GM15510 (cell line): ENCODE measurements around the gene AVP.

Source experiments
- POLR2A ChIP-seq: IDR thresholded peaks from 3 replicates; pipeline ENCODE4 v1.6.1; 2011; ENCODE audit warnings: borderline replicate concordance; ENCODE audit not compliant: insufficient read length; ENCODE audit errors: extremely low read depth

AVP gene

DNA sequence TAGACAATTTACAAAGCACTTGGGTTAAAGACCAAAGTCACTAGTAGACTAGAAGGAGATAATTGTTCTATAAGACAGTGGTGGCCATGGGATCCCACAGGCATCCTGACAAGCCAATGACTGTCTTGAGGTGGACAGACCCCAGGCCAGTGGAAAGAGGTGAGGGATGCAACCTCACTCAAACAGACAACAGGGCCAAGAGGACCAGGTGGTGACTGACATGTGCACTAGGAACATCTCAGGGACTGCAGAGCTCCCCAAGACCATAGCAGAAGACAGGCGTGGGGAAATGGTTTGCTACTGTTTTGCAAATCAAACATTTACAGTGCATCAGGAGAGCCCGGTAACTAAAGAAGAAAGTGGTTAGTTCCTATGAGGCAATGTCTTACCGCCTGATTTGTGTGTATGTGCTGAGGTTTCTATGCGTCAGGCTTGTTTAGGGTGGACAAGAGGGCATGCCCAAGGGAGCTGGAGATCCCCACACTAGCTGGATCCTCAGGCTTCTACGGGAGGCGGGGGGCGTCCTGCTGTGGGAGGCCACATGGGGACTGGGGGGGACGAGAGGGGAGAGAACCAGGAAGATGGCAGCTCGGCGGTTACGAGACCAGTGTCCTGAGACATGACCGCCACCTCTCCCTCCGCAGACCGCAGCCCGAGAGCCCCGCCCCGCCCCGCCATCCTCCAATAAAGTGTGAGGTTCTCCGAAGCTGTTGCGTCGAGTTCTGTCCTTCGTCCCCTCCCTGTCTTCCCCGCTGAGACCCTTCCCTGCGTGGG is 39.3 kb downstream of the AVP start:
- TF ChIP-seq POLR2A, result no peak

DNA sequence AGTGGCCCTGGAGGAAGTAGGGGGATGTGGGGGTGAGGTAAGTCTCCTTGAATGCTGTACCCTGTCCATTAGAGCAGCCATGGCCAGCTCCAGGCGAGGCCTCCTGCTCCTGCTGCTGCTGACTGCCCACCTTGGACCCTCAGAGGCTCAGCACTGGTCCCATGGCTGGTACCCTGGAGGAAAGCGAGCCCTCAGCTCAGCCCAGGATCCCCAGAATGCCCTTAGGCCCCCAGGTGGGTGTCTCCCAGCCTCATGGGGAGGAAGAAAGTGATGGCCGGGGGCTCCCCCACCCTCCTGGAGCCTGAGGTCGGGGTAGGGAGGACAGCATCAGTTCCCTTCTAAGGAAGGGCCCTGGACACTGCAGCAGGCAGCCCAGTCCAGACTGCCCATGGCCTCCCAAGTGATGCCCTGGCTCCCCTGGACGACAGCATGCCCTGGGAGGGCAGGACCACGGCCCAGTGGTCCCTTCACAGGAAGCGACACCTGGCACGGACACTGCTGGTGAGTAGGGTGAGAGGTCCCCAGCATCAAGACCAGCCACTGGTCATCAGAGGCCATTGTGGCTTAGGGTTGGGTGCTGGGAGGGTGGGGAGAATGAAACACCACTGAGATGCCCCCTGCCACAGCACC is 40.1 kb downstream of the AVP start:
- no peak for TF ChIP-seq POLR2A

DNA sequence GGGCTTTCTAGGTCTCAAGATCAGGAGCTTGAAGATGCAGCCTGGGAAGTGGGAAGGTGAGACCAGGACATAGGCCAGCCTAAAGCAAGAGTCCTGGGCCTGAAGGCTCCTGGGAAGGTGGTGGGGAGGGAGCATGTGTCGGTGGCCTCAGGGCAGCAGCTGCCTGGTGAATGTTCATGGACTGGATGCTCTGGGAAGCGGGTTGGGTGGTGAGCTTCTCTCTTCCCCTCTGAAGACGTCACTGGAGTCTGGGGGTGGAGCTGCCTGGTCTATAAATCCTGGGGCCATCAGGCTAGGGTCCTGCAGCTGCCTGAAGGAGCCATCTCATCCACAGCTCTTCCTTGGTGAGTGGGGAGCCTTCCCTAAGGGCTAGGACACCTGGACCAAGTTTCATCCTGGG is 41.2 kb downstream of the AVP start, which contains the start of gene GNRH2:
GNRH2 (plus strand) TSS at position 301 of the 400 bp plus-strand sequence. CDS start 793 bp downstream, outside the sequence.
- TF ChIP-seq POLR2A, result no peak

- TF ChIP-seq POLR2A, result no peak
Measured at GRCh38 chr20:3042625-3043024, 41.9 kb downstream of the AVP start.

- no peak for TF ChIP-seq POLR2A
Measured at GRCh38 chr20:3041854-3042409, 42.6 kb downstream of the AVP start.

- TF ChIP-seq POLR2A, result no peak
Measured at GRCh38 chr20:3040086-3040485, 44.4 kb downstream of the AVP start.

- no peak for TF ChIP-seq POLR2A
Measured at GRCh38 chr20:3039426-3039825, 45.1 kb downstream of the AVP start.

- TF ChIP-seq POLR2A, result no peak
Measured at GRCh38 chr20:3038454-3038853, 46.1 kb downstream of the AVP start.

DNA sequence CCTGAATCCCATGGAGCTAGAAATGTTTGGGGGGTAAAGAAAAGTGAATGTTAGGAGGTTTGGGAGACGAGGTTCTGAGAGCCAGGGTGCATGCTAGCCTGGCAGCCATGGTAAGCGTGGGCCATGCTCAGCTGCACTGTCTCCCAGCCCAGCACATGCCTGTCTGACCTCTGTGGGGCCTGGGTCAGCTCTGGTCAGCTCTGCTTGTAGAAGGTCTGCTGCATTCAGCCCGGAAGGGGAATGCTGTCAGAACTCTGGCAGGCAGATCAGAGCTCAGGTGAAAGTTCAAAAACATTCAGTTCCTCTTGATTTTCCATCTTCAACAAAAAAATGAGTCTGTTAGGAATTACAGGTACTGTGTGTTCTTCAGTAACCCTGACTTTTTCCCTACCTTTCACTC is 46.9 kb downstream of the AVP start:
- TF ChIP-seq POLR2A, result no peak

- TF ChIP-seq POLR2A, result no peak
Measured at GRCh38 chr20:3032624-3033023, 51.9 kb downstream of the AVP start.
